Measurements from ENCODE around the gene UBE2Q2.

UBE2Q2 gene

DNA sequence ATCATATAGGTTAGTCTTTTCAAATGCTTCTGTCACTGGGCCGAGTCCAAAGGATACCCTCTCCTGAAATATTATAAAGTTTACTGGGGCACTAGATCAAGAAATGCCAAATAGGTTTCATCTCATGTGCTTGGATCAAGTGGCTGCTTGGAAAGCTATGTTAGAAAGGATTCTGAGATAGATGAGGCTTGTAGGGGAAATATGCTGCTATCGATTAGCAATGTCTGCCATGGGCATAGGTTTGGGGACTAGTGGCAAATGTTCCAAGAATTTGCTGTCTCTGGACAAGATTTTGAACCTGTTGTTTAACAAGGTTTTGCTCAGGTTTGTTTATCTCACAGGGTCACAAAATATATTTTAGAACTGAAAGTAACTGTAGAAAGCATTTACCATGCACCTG, 23.0 kb upstream of the UBE2Q2 start:
- no peak overlapping the region for H3K4me3 ChIP-seq (ENCODE audit: low read depth, low read length)
- TF ChIP-seq, protein P1, sequence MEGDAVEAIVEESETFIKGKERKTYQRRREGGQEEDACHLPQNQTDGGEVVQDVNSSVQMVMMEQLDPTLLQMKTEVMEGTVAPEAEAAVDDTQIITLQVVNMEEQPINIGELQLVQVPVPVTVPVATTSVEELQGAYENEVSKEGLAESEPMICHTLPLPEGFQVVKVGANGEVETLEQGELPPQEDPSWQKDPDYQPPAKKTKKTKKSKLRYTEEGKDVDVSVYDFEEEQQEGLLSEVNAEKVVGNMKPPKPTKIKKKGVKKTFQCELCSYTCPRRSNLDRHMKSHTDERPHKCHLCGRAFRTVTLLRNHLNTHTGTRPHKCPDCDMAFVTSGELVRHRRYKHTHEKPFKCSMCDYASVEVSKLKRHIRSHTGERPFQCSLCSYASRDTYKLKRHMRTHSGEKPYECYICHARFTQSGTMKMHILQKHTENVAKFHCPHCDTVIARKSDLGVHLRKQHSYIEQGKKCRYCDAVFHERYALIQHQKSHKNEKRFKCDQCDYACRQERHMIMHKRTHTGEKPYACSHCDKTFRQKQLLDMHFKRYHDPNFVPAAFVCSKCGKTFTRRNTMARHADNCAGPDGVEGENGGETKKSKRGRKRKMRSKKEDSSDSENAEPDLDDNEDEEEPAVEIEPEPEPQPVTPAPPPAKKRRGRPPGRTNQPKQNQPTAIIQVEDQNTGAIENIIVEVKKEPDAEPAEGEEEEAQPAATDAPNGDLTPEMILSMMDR (IDR thresholded peaks at IDR 0.05; ENCODE audit: borderline replicate concordance, insufficient read depth, low read depth, low read length), result no peak

DNA sequence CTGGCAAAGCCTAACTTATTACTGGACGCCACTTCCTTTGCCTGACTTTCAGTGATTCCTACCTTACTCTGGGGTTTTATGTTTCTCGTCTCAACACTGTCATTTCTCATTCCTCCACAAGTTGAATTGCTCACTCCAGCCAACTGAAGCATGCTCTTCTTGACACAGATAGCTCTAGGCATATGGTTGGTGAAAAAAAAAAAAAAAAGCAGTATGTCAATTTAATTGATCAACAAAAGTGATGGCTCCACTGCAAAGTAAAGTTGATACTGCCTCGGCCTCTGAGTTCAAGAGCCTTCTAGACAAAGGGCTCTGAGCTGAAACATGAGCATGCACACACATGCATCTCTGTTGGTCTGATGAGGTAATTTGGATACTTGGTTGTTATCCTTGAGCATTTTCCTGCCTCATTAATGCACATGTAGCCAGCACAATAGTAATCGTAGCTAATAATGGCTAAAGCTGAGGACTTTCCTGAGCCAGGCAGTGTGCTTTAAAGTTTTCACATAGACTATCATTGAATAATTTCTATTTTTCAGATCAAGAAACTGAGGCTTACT, 21.4 kb upstream of the UBE2Q2 start:
- TF ChIP-seq, protein P1 (IDR thresholded peaks at IDR 0.05; ENCODE audit: borderline replicate concordance, insufficient read depth, low read depth, low read length), result no peak
- H3K4me3 ChIP-seq (ENCODE audit: low read depth, low read length), result no peak overlapping the region

DNA sequence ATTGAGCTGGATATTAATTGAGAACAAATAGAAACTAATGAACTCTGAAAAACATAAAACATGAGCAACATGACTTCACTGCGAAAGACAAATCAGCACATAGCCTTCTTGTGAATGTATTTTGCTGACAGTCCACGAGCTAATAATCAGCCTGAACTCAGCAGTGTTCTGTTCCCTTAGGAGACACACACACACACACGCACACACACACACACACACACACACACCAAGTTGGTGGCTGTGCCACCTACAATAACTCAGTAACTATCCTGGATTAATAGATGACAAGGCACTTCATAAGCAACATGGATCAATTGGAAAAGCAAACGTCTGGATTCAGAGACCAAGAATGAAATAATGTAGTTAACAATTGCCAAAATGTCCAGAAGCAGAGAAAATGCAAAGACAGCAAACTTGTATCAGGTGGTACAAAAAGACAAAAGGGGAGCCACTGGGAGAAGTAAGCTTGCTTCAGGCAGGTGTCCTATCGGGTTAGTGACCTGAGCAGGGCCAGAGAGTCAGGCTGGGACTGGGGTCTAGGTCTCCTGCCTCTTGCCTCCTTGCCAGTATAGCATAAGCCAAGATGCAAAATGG, 20.5 kb upstream of the UBE2Q2 start:
- no peak overlapping the region for H3K4me3 ChIP-seq (ENCODE audit: low read depth, low read length)
- TF ChIP-seq, protein P1 (IDR thresholded peaks at IDR 0.05; ENCODE audit: borderline replicate concordance, insufficient read depth, low read depth, low read length), result no peak

DNA sequence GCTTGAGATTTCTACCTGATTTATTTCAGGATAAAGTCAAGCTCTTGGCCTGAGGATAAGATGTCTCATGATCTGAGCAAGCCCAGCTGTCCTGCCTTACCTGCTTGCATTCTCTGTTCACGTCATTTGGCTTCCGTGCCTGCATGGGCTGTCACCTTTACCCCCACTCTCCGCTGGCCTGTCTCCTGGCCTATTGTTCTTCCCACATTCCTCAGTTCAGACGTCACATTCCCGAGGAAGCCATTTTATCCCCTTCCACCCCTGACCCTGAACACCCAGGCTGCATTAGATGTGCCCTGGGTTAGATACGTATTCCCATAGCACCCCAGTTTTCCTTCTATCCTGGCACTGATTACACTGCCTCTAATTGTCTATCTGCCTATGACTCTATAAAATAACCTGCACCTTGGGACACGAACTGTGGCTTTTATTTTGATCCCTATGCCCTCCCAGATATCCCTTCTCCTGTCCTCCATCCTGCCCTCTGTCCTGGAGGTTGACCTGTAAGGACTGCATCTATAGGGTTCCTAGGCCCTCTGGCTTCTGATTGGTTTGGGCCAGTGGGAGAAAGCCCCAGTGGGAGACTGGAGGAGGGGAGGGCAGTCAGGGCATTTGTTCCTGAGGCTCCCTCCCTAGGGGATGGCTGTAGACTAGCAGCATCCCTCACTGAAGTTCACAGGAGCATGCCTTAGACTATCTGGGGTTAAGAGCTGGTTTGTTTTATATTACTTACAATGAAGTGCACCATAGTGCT, 19.2 kb upstream of the UBE2Q2 start:
- TF ChIP-seq, protein P1 (IDR thresholded peaks at IDR 0.05; ENCODE audit: borderline replicate concordance, insufficient read depth, low read depth, low read length), result no peak
- H3K4me3 ChIP-seq (ENCODE audit: low read depth, low read length), result no peak overlapping the region

DNA sequence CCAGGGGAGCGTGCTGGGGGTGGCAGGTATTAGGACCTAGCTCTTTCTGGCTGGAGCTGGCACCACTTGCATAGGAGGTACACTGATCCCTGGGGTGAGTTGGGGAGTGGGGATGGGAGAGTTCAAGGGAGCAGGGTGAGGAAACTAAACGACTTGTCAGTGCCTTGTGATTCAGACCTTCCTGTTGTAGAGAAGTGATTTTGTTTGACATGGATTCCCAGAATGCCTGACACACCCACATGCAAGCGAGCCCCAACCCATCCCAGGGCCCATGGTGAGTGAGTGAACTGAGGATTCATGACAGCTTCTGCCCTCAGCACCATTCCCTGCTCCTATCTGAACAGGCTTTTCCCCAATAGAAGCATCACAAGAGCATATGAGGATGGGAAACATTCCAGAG, 15.6 kb upstream of the UBE2Q2 start:
- H3K4me3 ChIP-seq (ENCODE audit: low read depth, low read length), result no peak overlapping the region
- TF ChIP-seq, protein P1 (IDR thresholded peaks at IDR 0.05; ENCODE audit: borderline replicate concordance, insufficient read depth, low read depth, low read length), result no peak

DNA sequence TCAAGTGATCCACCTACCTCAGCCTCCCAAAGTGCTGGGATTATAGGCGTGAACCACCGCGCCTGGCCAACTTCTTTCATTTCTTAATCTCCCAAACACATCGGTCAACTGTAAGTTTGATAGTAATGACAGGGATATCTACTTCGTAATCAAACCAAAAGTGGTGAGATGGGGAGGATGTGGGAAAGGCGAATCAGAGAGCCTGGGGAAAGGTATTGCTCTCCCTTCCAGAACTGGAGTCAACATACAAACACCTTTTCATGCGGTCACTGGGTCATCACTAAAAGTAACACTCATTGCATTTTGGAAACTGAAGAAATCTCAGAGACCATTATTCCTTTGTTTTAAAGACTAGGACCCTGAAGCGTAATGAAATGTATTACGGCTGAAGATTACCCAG, 14.8 kb upstream of the UBE2Q2 start:
- TF ChIP-seq, protein P1 (IDR thresholded peaks at IDR 0.05; ENCODE audit: borderline replicate concordance, insufficient read depth, low read depth, low read length), result no peak
- no peak overlapping the region for H3K4me3 ChIP-seq (ENCODE audit: low read depth, low read length)

Measured in GM12875 (cell line).